A204.1 (cell line): Measurements from ENCODE around the gene AGAP1.

Source experiments
- FAIRE-seq: peaks from 2 replicates; lab custom pipeline; 2012; peaks lifted over from hg19 to GRCh38; lab: Jason Lieb, UNC

Gene AGAP1

GRCh38 chr2:235968155-235968554 lies 474.3 kb downstream of the AGAP1 start:
- FAIRE-seq = no peak

GRCh38 chr2:235968616-235969324 lies 474.9 kb downstream of the AGAP1 start:
- no peak for FAIRE-seq

GRCh38 chr2:235970204-235971040 lies 476.6 kb downstream of the AGAP1 start:
- no peak for FAIRE-seq

GRCh38 chr2:235976516-235976915 lies 482.7 kb downstream of the AGAP1 start:
- FAIRE-seq = no peak

- no peak for FAIRE-seq
Observed at GRCh38 chr2:235976956-235977355, 483.1 kb downstream of the AGAP1 start.

- no peak for FAIRE-seq
Observed at GRCh38 chr2:235977445-235977844, 483.6 kb downstream of the AGAP1 start.

GRCh38 chr2:235978022-235978421 lies 484.2 kb downstream of the AGAP1 start:
- no peak for FAIRE-seq

- FAIRE-seq = no peak
Observed at GRCh38 chr2:235979037-235979436, 485.2 kb downstream of the AGAP1 start.

GRCh38 chr2:235979753-235980435 lies 486.1 kb downstream of the AGAP1 start:
- FAIRE-seq = no peak

- no peak for FAIRE-seq
Observed at GRCh38 chr2:235981631-235982030, 487.8 kb downstream of the AGAP1 start.

GRCh38 chr2:235983016-235983415 lies 489.2 kb downstream of the AGAP1 start:
- no peak for FAIRE-seq

- FAIRE-seq = no peak
Observed at GRCh38 chr2:235984552-235984951, 490.7 kb downstream of the AGAP1 start.

GRCh38 chr2:235986361-235986760 lies 492.5 kb downstream of the AGAP1 start:
- no peak for FAIRE-seq

- FAIRE-seq = no peak
Observed at GRCh38 chr2:235988271-235989015, 494.6 kb downstream of the AGAP1 start.

GRCh38 chr2:235989591-235989990 lies 495.7 kb downstream of the AGAP1 start:
- no peak for FAIRE-seq

GRCh38 chr2:235990344-235990743 lies 496.5 kb downstream of the AGAP1 start:
- FAIRE-seq = no peak

GRCh38 chr2:235992024-235992423 lies 498.2 kb downstream of the AGAP1 start:
- FAIRE-seq = no peak

GRCh38 chr2:235996419-235996818 lies 502.6 kb downstream of the AGAP1 start:
- FAIRE-seq = no peak

GRCh38 chr2:235999011-235999410 lies 505.2 kb downstream of the AGAP1 start:
- FAIRE-seq = no peak

- no peak for FAIRE-seq
Observed at GRCh38 chr2:236001166-236001828, 507.5 kb downstream of the AGAP1 start.

- FAIRE-seq = no peak
Observed at GRCh38 chr2:236001854-236002253, 508.0 kb downstream of the AGAP1 start.

GRCh38 chr2:236008006-236008405 lies 514.2 kb downstream of the AGAP1 start:
- FAIRE-seq = no peak
